Hepatocyte (in vitro differentiated cells): ENCODE results near the gene INIP. TPM values are rescaled to one million over a fixed set of nuclear protein-coding genes. Genes with fewer than 3 reads are reported as not detected.

Source experiments
- DNase-seq: peaks from one replicate; pipeline ENCODE4 v3.0.0-alpha.2; 2016; ENCODE audit warnings: low spot score
- H2AFZ ChIP-seq: fragments of 200-600 bp; sonication (generic); 2 replicates; pipeline ENCODE4 v1.6.0; 2016; ENCODE audit warnings: antibody characterized with exemption, mild to moderate bottlenecking
- H3K27ac ChIP-seq: fragments of 200-600 bp; sonication (generic); 2 replicates; pipeline ENCODE4 v1.5.1; 2016; ENCODE audit warnings: mild to moderate bottlenecking
- H3K27me3 ChIP-seq: fragments of 200-600 bp; sonication (generic); 2 replicates; pipeline ENCODE4 v1.6.1; 2016
- H3K36me3 ChIP-seq: fragments of 200-600 bp; sonication (generic); replicated peaks from 2 replicates; pipeline ENCODE4 v1.5.1; 2016; ENCODE audit warnings: low read depth; ENCODE audit not compliant: insufficient read depth
- H3K4me1 ChIP-seq: fragments of 200-600 bp; sonication (generic); 2 replicates; pipeline ENCODE4 v1.5.1; 2016; ENCODE audit warnings: mild to moderate bottlenecking, moderate library complexity; ENCODE audit not compliant: insufficient read depth
- H3K4me2 ChIP-seq: fragments of 200-600 bp; sonication (generic); 2 replicates; pipeline ENCODE4 v1.6.0; 2016
- H3K4me3 ChIP-seq: fragments of 200-600 bp; sonication (generic); 2 replicates; pipeline ENCODE4 v1.5.1; 2016; ENCODE audit warnings: mild to moderate bottlenecking
- H3K79me2 ChIP-seq: fragments of 200-600 bp; sonication (generic); 2 replicates; pipeline ENCODE4 v1.6.0; 2017; ENCODE audit warnings: mild to moderate bottlenecking
- H3K9me2 ChIP-seq: fragments of 200-600 bp; sonication (generic); replicated peaks from 2 replicates; pipeline ENCODE4 v1.6.0; 2017; ENCODE audit warnings: mild to moderate bottlenecking; ENCODE audit not compliant: insufficient read depth
- H3K9me3 ChIP-seq: fragments of 200-600 bp; sonication (generic); 2 replicates; pipeline ENCODE4 v1.5.1; 2016; ENCODE audit warnings: low read depth, mild to moderate bottlenecking
- H4K20me1 ChIP-seq: fragments of 200-600 bp; sonication (generic); 2 replicates; pipeline ENCODE4 v1.6.0; 2016; ENCODE audit warnings: mild to moderate bottlenecking; ENCODE audit not compliant: insufficient read depth, poor library complexity, severe bottlenecking
- EZH2 ChIP-seq: fragments of 200-600 bp; sonication (generic); IDR thresholded peaks from 2 replicates; pipeline ENCODE4 v1.6.1; 2016; ENCODE audit warnings: antibody characterized with exemption, mild to moderate bottlenecking, borderline replicate concordance
- EZH2phosphoT487 ChIP-seq: fragments of 200-600 bp; sonication (generic); IDR thresholded peaks from one replicate; pipeline ENCODE4 v1.6.1; 2018; ENCODE audit warnings: antibody characterized with exemption, mild to moderate bottlenecking, low read depth, moderate library complexity; ENCODE audit not compliant: unreplicated experiment, severe bottlenecking
- WGBS: methylation state at CpG from one replicate; pipeline ENCODE4 v1.1.6; 2016; ENCODE audit warnings: low lambda C conversion rate; ENCODE audit errors: missing lambda C conversion rate; 5-methylcytosine and 5-hydroxymethylcytosine counted together
- polyA plus RNA-seq: library from polyadenylated mRNA; unstranded; fragments of >200 nt; fragmentation: Nextera tagmentation; extraction: Ambion mirVana; gene quantifications from 2 replicates; pipeline ENCODE4 v1.2.1, GENCODE V29; 2016
- total RNA-seq: library from RNA; depleted of rRNA; stranded (reverse); fragments of >200 nt; gene quantifications from 2 replicates; pipeline ENCODE4 v1.2.3, GENCODE V29; 2014
- TF ChIP-seq, protein P1 (sequence below): fragments of 200-600 bp; sonication (generic); IDR thresholded peaks from 2 replicates; pipeline ENCODE4 v1.5.1; 2016; ENCODE audit warnings: antibody characterized with exemption, mild to moderate bottlenecking; ENCODE audit not compliant: poor library complexity

The INIP gene, protein sequence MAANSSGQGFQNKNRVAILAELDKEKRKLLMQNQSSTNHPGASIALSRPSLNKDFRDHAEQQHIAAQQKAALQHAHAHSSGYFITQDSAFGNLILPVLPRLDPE
- total RNA-seq, result 28.7 and 37.4 TPM in 2 replicates
- polyA plus RNA-seq, result 16.2 and 19.3 TPM in 2 replicates

DNA sequence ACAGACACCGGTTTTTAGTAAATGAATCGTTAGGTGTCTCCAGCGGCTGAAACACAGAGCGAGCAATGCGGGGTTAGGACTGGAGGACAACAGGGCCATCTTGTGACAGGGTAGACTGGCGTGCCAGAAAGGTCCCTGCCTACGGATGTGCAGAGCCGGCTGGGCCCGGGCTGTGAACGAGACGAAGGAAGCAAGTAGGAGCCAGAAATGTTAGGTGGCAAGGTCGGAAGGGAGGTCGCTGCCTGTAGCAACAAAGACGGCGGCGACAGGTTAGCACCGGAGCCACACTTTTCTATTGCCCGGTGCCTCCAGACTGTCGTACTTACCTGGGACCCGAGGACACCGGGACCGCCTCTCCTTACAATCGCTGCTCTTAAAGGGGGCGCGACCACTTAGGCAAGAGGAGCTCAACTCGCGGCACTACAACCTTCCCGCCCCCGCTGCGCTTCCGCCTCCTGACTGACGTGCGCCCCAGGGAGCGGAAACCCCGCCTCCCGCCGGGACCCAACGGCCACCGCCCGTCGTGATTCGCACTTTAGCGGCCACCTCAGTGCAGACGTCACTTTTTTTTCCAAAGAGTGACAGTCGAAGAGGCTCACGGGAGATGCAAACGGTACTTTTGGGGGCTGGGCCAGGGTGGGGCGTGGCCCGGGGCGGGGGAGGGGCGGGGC is at the start of gene INIP:
TSS of gene INIP (minus strand) at position 457 of the 671 bp plus-strand sequence. CDS start 1,632 bp downstream, outside the sequence.
- Histone ChIP-seq H3K4me2 (peak within 1 kb of the TSS; percentile 89), H3K4me3 (peak within 1 kb of the TSS; percentile 63), H3K9me2 (no peaks in the 10 kb centered on the region), H3K27ac (peak within 1 kb of the TSS; percentile 91), H3K27me3 (no peaks in the 10 kb centered on the region), H3K36me3 (no peaks in the 10 kb centered on the region), H3K79me2 (peaks cover 38% of the 10 kb centered on the region), H3K4me1 (peaks cover 6% of the 10 kb centered on the region), H2AFZ (peak within 1 kb of the TSS; percentile 68), H3K9me3 (no peaks in the 10 kb centered on the region), H4K20me1 (no peaks in the 10 kb centered on the region)
- TF ChIP-seq EZH2, result no peak
- no peak for TF ChIP-seq EZH2phosphoT487
- TF ChIP-seq, protein P1, sequence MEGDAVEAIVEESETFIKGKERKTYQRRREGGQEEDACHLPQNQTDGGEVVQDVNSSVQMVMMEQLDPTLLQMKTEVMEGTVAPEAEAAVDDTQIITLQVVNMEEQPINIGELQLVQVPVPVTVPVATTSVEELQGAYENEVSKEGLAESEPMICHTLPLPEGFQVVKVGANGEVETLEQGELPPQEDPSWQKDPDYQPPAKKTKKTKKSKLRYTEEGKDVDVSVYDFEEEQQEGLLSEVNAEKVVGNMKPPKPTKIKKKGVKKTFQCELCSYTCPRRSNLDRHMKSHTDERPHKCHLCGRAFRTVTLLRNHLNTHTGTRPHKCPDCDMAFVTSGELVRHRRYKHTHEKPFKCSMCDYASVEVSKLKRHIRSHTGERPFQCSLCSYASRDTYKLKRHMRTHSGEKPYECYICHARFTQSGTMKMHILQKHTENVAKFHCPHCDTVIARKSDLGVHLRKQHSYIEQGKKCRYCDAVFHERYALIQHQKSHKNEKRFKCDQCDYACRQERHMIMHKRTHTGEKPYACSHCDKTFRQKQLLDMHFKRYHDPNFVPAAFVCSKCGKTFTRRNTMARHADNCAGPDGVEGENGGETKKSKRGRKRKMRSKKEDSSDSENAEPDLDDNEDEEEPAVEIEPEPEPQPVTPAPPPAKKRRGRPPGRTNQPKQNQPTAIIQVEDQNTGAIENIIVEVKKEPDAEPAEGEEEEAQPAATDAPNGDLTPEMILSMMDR, result peak; percentile 25
- peak; percentile 98 for DNase-seq
- WGBS, result 2% methylated on average over 41 of the region's 51 CpGs

DNA sequence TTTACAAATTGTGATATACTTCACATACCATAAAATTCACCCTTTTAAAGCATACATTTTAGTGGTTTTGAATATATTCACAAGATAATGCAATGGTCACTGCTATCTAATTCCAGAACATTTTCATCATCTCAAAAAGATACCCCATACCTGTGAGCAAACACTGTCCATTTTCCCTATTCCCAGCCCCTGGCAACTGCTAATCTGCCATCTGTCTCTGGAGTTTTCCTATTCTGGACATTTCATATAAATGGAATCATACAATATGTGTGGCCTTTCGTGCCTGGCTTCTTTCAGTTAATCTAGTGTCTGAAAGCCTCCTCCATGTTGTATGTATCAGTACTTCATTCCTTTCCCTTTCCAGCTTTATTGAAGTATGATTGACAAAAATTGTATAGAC is 47.4 kb upstream of the INIP start:
- H3K4me1 ChIP-seq, result peaks cover 4% of the 10 kb centered on the region

GRCh38 chr9:112764837-112765236 is 46.9 kb upstream of the INIP start:
- no peak overlapping the region for H2AFZ ChIP-seq
- peaks cover 4% of the 10 kb centered on the region for H3K4me1 ChIP-seq
- H3K9me2 ChIP-seq, result no peaks in the 10 kb centered on the region
- peak; percentile 66 for DNase-seq
- peaks cover 13% of the 10 kb centered on the region for H4K20me1 ChIP-seq
- H3K36me3 ChIP-seq, result no peaks in the 10 kb centered on the region
- no peak overlapping the region for H3K4me3 ChIP-seq
- peak overlapping the region; percentile 74 for H3K27ac ChIP-seq
- WGBS, result 66% methylated on average over 7 of the region's 7 CpGs
- H3K4me2 ChIP-seq, result peak overlapping the region; percentile 55
- H3K27me3 ChIP-seq, result no peaks in the 10 kb centered on the region
- no peaks in the 10 kb centered on the region for H3K9me3 ChIP-seq
- TF ChIP-seq EZH2 (no peak), EZH2phosphoT487 (no peak)
- TF ChIP-seq, protein P1, result no peak
- peaks cover 81% of the 10 kb centered on the region for H3K79me2 ChIP-seq

More for the DNA sequence above, 47.4 kb upstream of the INIP start:
- H3K4me2 ChIP-seq, result peak overlapping the region; percentile 55
- DNase-seq, result no peak
- no peak overlapping the region for H3K4me3 ChIP-seq
- H3K27ac ChIP-seq, result no peak overlapping the region
- H4K20me1 ChIP-seq, result peaks cover 11% of the 10 kb centered on the region
- TF ChIP-seq EZH2phosphoT487 (no peak), EZH2 (no peak)
- TF ChIP-seq, protein P1, result no peak
- no peaks in the 10 kb centered on the region for H3K27me3 ChIP-seq
- H3K9me3 ChIP-seq, result no peaks in the 10 kb centered on the region
- H3K36me3 ChIP-seq, result no peaks in the 10 kb centered on the region
- H3K9me2 ChIP-seq, result no peaks in the 10 kb centered on the region
- H2AFZ ChIP-seq, result no peak overlapping the region
- 100% methylated on average over 1 of the region's 1 CpG for WGBS
- H3K79me2 ChIP-seq, result peaks cover 81% of the 10 kb centered on the region
